SK-N-DZ (cell line): ENCODE data around the gene CDC42BPB. TPM values are rescaled to one million over a fixed set of nuclear protein-coding genes. Genes with fewer than 3 reads are reported as not detected.

ENCODE experiments used
- DNase-seq: peaks from one replicate; pipeline ENCODE4 v3.0.0-alpha.2; 2015; ENCODE audit warnings: low spot score
- polyA plus RNA-seq, 2 experiments: library from polyadenylated mRNA; depleted of rRNA; stranded (reverse); fragments of >200 nt; gene quantifications; 2 replicates each; pipeline ENCODE4 v1.2.3, GENCODE V29; 2014

Gene CDC42BPB, protein sequence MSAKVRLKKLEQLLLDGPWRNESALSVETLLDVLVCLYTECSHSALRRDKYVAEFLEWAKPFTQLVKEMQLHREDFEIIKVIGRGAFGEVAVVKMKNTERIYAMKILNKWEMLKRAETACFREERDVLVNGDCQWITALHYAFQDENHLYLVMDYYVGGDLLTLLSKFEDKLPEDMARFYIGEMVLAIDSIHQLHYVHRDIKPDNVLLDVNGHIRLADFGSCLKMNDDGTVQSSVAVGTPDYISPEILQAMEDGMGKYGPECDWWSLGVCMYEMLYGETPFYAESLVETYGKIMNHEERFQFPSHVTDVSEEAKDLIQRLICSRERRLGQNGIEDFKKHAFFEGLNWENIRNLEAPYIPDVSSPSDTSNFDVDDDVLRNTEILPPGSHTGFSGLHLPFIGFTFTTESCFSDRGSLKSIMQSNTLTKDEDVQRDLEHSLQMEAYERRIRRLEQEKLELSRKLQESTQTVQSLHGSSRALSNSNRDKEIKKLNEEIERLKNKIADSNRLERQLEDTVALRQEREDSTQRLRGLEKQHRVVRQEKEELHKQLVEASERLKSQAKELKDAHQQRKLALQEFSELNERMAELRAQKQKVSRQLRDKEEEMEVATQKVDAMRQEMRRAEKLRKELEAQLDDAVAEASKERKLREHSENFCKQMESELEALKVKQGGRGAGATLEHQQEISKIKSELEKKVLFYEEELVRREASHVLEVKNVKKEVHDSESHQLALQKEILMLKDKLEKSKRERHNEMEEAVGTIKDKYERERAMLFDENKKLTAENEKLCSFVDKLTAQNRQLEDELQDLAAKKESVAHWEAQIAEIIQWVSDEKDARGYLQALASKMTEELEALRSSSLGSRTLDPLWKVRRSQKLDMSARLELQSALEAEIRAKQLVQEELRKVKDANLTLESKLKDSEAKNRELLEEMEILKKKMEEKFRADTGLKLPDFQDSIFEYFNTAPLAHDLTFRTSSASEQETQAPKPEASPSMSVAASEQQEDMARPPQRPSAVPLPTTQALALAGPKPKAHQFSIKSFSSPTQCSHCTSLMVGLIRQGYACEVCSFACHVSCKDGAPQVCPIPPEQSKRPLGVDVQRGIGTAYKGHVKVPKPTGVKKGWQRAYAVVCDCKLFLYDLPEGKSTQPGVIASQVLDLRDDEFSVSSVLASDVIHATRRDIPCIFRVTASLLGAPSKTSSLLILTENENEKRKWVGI (N-terminal part only)
- 21.7 and 24.8 TPM in 2 replicates for polyA plus RNA-seq (2014; cell fraction: cytosol; rRNA removed)
- 31.2 and 51.5 TPM in 2 replicates for polyA plus RNA-seq (2014; cell fraction: nucleus; rRNA removed)

DNA sequence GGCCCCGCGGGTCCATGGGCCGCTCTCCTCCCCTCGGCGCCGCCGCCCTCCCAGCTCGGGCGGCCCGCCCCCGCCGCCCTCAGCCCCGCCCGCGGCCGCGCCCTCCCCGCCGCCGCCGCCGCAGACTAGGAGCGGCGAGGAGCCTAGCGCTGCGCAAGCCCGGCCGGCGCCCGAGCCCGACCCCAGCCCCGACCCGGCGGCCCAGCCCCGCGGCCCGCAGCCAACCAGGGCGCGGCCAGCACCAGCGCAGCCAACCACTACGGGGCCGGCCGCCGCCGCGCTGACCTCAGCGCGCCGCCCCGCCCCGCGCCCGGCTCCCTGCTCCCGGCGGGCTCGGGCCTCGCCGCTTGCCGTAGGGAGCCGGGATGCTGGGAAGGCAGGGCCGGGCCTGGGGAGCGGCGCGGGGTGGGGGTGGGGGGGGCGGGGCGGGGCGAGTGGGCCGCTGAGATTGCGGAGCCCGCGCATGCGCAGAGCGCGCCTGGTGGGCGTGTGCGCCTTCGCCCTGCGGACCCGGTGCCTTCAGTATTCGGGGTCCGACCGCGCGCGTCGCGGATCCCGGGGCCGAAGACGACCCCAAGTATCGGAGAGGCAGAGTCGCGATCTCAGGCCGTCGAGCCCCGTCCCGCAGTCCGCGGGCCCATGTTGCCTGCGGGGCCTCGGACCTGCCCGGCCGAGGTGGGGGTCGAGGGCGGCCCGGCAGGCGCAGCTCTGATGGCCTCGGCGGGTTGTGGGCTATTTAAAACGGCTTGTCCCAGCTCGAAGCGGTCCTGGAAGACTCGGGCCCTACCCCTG lies at the start of gene CDC42BPB:
CDC42BPB (minus strand) TSS at position 178 of the 792 bp plus-strand sequence. CDS start 376 bp downstream, outside the sequence.
- peak; percentile 72 for DNase-seq

DNA sequence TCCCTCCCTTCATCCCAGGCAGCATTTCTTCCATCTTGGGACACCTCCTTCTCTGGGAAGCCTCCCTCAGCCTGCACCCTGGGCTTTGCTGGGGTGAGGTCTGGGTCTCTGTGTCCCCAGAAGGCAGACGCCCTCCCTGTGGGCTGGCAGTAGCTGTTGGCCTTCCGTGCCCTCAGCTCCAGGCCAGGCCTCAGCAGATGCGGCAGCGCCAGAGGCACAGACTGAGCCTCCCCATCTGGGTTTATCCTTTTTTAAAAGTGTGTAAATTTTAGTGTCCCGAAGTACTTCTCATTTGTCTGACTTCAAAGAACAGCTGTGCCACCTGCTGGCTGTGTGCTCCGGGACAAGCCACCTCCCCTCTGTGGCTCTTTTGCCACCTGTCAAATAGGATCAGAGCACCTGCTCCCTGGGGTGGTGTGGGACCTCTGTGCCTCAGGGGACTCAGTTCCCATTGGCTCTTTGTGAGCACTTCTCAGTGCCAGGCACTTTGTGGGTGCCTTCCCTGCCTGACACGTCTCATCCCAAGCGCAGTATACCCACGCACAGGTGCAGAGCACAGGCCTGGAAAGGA lies 48.3 kb upstream of the CDC42BPB start:
- no peak for DNase-seq

DNA sequence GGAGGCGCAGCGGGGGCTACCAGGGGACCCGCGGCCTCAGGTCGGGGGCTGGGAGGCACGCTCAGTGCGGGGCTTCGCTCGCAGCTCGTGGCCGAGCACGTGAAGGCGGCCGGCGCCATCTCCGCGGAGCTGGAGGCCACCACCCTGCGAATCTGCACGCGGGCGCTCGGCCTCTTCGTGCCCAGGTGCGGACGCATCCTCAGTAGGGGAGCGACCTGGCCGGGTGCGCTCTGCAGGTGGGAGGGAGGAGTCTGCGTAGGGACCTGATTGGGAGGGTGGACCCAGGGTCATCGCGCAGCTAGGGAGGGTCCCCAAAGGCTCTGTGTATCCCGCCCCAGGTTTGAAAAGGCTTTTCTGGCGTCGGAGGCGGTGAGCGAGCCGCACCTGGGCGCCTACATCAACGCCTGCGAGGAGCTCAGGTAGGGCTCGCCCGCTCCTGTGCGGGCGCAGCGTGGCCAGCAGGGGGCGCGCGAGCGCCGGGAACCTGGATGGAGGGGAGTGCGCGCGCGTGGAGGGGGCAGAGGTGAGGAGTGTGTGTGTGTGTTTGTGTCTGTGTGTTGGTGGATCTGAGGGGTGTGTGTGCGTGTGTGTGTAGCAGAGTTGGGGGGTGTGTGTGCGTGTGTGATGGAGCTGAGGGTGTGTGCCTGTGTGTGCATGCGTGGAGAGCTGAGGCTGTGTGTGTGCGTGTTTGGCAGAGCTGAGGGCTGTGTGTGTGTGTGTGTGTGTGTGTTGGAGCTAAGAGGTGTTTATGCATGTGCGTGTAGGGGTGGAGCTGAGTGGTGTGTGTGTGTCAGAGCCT lies 47.5 kb upstream of the CDC42BPB start:
- no peak for DNase-seq

DNA sequence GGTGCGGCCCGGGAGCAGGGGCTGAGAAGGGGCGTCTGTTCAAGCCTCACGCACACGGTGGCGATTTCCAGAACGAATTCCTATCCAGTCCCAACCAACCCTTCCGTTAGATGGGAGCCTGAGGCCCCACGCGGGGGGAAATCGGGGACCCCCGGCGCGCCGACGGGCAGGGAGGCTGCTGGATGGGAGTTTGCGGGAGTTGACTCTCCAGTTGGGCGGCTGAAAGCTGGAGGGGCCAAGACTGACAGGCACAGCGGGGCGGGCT lies 47.0 kb upstream of the CDC42BPB start:
- DNase-seq, result no peak

DNA sequence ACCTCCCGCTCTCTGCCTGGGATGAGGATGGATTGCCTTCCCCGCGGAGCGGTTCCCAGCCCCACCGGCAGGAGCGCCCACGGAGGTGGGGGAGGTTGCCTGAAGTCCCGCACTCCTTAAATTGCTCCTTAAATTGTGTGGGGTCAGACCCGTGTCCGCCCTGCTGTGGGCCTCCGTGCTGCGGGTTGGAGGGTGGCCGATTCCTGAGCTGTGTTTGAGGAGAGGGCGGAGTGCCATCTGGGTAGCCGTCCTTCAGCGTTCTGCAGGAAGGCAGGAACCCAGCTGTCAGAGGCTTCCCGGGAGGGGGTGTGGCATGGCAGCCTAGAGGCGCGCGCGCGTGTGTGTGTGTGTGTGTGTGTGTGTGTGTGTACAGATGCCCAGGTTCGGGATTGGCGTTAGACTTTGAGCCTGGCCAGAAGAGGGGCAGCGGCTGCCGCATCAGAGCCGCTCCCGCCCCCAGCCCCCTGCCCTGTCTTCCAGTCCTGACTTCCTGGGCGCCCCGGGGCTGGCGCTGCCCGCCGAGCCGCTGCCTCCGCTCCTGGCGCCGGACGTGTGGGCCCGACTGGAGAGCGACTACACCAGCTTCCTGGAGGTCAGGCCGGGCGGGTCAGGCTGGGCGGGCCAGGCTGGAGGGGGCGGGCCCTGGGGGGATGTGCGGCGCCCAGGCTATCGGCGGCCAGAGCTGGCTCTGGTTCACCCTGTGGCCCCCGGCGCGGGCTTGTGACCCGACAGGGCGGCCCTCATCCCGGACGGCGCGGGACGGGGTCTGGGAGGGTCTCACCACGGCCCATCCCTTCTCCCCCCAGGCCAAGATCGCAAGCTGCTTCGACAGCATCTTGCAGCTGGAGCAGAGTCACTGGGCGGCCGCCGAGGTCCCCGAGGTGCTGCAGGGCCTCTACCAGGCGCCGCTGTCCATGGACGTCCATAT lies 46.4 kb upstream of the CDC42BPB start:
- DNase-seq, result no peak

DNA sequence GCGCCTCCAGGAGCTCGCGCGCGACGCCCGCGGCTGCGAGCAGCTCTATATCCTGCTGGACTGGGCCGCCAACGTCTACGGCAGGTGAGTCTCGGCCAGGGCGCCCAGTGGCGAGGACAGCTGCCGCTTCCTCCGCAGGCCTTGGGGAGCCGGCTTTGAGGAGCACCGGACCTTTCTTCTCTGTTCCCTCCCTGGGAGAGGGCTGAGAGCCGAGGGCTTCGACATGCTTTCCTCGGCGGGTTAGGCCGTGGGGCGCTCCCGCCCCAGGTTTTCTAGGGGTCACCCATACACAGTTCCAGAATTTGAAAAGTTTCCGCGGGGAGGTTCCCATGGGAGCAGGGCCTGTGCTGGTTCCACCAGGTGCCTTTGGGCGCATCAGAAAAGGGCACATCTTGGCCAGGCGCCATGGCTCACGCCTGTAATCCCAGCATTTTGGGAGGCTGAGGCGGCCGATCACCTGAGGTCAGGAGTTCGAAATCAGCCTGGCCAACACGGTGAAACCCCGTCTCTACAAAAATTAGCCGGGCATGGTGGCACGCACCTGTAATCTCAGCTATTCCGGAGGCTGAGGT lies 45.4 kb upstream of the CDC42BPB start:
- DNase-seq, result no peak

DNA sequence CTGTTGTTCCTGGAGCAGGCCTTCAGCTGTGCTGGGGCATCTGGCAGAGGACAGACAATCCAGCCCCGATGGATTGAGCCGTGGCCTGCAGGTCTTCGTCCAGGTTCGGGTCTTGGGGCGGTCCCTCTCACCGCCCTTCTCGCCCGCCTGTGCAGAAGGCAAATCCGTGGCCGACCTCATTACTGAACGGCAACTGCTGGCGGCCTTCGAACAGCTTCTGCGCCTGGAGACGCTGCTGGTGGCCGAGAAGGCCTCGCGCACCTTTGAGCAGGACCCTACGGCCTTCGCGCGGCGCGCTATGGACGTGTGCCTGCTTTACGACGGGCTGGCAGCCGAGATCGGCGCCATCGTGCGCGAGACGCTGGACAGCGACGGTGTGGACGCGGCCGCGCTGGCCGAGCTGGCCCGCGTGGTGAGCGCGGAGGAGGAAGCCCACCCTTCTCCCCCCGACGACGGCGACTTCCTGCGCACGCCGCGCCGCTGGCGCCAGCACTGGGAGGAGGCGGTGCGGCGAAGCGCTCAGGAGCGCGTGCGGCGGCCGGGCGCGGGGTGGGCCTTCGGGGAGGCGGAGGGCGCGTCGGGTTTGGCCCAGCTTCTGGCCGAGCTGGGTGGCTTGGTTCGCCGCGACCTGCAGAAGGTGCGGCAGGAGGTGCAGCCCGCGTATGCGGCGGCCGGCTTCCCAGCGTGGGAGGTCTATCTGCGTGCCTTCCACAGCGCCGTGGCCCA lies 44.8 kb upstream of the CDC42BPB start:
- DNase-seq, result no peak

DNA sequence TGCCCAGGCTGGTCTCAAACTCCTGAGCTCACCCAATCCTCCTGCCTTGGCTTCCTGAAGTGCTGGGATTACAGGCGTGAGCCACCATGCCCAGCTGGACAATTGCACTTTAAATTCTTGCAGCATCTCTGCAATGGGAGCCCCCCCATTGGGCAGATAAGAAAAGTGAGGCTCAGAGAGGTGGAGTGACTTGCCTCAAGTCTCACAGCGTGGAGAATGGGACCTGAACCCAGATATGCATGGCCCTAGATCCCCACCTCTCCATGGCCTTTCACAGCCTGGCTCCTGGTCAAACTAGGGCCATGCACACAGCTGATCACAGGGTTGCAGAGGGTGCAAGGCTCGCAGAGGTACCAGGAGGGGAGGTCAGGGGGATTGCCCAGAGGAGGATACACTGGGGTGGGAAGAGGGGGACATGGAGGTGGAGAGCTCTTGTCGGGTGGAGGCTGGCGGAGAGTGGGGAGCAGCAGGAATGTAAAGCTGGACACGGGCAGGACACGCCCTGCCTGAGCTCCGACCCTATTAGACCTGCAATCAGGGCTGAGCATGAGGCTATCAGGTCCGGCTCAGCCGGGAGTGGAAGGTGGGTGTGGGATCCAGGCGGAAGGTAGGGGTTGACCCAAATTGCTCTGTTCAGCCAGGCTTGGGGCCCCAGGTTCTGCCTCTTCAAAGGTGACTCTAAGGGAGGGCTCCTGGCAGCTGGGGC lies 44.1 kb upstream of the CDC42BPB start:
- no peak for DNase-seq

DNA sequence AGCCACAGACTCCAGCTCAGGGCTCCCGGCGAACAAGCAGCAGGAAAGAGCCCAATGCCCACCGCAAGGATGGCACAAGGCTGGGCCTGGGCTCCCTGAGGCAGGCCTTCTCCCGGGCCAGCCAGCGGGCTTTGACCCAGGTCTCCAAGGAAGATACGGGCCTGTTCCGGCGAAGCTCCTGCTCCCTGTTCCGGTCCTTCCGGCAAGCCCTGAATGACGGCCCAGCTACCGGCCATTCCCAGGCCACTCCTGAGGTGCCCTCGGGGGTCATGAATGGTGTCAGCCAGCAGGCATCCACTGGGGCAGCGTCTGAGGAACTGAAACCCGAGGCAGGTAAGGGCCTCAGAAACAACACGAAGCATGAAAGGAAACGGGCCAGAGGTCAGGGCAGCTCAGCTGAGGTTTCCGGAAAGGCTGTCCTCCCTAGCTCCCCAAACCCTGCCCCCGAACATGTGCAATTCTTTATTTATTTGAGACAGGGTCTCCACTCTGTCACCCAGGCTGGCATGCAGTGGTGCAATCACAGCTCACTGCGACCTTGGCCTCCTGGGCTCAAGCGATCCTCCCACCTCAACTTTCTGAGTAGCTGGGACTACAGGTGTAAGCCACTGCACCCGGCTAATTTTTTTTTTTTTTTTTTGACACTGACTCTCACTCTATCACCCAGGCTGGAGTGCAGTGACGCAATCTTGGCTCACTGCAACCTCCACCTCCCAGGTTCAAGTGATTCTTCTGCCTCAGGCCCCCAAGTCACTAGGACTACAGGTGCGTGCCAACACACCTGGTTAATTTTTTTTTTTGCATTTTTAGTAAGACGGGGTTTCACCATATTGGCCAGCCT lies 43.2 kb upstream of the CDC42BPB start:
- no peak for DNase-seq

DNA sequence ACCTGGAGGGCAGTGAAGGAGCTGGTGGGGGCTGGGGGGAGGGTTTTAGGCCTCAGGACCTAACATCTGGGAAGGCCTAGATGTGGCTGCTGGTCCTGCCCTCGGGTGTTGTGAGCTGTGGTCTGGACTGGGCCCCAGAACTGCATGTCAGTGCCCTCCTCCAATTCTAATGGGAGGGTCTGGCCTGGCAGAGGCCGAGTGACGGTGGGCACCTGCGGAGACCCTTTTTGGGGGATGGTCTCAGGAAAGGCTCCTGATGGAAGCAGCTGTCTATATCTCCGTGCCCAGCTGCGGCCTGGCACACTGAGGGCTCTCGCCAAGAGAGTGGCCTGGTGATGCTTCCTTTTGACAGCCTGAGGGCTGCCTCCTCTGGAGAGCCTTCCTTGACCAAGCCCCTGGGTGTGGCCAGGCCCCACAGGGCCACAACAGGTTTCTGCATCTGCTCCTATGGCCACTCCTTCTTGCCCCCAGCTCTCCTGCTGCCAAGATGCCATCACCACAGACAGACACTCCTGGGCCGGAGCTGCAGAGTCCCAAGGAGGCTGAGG lies 42.5 kb upstream of the CDC42BPB start:
- DNase-seq, result no peak

DNA sequence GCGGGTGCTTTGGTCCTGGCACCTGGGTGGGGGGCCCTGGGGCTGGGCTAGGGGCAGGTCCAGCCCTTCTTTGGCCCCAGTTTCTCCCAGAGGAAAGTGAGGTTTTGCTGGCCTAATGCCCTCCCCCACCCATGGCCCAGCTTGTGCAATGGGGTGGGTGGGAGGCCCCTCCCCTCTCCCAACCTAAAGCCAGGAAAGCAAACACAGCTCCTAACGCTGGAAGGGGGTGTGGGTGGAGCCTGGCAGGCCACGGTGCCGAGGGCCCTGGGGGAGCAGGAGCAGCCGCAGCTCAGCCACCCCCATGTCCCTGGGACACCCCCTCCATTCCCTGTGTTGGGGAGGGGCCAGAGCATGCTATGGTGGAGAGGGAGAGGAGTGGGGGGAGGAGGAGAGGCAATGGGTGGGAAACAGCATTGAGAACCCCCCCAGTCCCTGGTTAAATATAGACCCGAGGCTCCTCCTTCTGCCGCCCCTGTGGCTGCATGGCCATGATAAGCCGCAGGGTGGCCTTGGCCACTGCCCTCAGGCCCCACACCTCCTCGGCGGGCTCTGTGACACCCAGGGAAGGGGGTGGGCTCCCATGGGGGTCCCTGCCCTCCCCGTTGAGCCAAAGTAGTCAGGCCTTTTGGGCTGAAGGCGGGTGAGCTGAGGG lies 41.9 kb upstream of the CDC42BPB start:
- DNase-seq, result no peak

DNA sequence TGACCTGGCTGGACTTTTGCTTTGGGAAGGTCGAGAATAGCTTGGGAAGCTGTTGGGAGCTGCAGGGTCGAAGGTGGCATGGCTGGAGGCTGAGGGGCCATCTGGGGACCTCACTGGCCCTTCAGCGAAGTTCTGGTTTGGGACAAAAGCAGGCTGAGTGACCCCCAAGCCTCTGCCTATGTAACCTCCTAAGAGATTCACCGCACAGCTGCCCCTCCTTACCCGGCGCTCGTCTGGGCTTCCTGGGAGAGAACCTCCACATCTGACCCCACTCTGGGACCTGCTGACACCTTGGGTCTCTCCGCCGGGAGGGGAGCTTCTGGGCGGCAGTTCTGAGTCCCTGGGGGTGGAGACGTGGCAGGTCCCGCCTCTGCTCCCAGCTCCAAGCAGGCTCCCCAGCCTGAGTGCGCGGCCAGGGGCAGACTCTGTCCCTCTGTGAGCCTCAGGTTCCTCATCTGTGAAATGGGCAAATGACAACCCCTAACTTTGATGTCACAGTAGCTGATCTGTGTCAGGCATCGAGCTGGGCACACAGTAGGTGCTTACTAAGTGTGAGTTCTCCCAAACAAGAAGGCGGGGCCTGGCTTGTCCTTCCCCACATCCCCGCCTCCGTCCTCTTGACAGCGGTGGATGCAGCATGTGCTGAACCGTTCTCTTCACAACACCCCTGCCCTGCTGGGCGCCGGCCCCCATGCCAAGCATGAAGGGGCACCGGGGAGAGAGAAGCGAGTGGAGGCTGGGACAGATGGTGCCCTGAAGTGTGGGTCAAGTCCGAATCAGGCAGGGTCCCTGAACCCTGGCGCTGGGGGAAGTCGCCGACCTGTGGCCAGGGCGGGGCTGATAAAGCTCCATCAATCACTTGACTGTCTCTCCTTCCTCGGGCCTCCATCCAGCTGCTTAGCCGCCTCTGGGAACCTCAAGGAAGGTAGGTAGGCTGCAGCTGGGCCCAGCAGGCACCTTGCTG lies 40.9 kb upstream of the CDC42BPB start:
- DNase-seq, result no peak

DNA sequence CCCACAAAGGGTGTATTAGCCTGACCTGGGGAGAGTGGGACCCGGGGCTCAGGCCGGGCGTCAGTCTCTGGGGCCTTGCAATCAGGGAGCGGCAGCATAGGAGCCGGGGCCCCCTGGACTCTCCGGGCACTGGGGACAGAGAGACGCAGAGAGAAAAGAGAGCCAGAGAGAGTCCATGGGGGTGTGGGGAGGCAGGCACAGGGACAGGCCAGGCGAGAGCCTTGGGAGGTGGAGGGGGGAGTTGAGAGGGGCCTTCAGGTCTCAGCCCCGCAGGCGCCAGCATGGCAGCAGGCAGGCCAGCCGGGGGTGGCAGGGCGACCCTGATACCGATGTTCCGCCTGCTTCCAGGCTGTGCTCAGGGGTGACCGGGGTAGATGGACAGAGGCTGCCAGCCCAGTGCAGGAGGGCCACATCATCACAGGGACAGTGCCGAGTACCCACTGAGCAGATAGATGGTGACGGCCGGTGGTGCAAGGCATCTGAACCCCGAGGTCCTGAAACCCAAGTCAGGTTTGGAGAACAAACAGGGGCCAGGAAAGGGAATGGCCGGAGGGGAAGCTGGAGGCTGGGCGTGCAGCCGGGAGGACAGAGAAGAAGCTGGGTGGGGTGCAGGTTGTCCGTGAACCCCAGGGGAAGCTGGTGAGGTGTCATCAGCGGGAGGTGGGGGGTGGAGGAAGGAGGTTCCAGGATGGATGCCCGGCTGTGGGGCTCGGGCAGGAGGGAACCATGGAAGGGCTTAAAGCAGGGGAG lies 40.1 kb upstream of the CDC42BPB start:
- DNase-seq, result no peak
